Fibroblast of villous mesenchyme (primary cell): ENCODE measurements around the gene SDHAF3. TPM values are rescaled to one million over a fixed set of nuclear protein-coding genes. Genes with fewer than 3 reads are reported as not detected.
"Not testable (repeated sequence)": the region's sequence is repeated elsewhere in the genome, so short reads cannot be mapped to it uniquely, and the experiment has no call there.

Source experiments
- DNase-seq: peaks from one replicate; pipeline ENCODE4 v3.0.0-alpha.2; 2010; ENCODE audit warnings: low read depth
- H3K4me3 ChIP-seq: 2 replicates; pipeline ENCODE4 v1.5.1; 2011; ENCODE audit warnings: low read depth, mild to moderate bottlenecking, low read length
- total RNA-seq: library from RNA; depleted of rRNA; stranded (reverse); fragments of >200 nt; gene quantifications from 2 replicates; pipeline ENCODE4 v1.2.3, GENCODE V29; 2012
- TF ChIP-seq, protein P1 (sequence below): IDR thresholded peaks from 2 replicates; pipeline ENCODE4 v1.5.1; 2012; ENCODE audit warnings: low read depth, mild to moderate bottlenecking, low read length; ENCODE audit not compliant: insufficient read depth

The SDHAF3 gene
- total RNA-seq, 1 donor = 10.4 TPM

DNA sequence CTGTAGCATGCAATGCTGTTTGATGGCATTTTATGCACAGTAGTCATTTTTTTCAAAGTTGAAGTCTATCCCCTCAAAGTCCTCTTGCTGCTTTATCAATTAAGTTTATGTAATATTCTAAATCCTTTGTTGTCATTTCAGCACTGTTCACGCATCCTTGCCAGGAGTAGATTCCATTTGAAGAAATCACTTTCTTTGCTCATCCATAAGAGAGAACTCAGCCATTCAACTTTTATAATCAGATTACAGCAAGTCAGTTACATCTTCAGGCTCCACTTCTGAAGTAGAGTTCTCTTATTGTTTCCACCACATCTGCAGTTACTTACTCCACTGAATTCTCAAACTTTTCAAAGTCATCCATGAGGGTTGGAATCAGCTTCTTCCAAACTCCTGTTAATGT is 32.3 kb downstream of the SDHAF3 start:
- no peak overlapping the region for H3K4me3 ChIP-seq
- DNase-seq = no peak
- TF ChIP-seq, protein P1, sequence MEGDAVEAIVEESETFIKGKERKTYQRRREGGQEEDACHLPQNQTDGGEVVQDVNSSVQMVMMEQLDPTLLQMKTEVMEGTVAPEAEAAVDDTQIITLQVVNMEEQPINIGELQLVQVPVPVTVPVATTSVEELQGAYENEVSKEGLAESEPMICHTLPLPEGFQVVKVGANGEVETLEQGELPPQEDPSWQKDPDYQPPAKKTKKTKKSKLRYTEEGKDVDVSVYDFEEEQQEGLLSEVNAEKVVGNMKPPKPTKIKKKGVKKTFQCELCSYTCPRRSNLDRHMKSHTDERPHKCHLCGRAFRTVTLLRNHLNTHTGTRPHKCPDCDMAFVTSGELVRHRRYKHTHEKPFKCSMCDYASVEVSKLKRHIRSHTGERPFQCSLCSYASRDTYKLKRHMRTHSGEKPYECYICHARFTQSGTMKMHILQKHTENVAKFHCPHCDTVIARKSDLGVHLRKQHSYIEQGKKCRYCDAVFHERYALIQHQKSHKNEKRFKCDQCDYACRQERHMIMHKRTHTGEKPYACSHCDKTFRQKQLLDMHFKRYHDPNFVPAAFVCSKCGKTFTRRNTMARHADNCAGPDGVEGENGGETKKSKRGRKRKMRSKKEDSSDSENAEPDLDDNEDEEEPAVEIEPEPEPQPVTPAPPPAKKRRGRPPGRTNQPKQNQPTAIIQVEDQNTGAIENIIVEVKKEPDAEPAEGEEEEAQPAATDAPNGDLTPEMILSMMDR = no peak

GRCh38 chr7:97155897-97156418 is 38.5 kb downstream of the SDHAF3 start:
- no peak overlapping the region for H3K4me3 ChIP-seq
- TF ChIP-seq, protein P1 = no peak
- DNase-seq = no peak

DNA sequence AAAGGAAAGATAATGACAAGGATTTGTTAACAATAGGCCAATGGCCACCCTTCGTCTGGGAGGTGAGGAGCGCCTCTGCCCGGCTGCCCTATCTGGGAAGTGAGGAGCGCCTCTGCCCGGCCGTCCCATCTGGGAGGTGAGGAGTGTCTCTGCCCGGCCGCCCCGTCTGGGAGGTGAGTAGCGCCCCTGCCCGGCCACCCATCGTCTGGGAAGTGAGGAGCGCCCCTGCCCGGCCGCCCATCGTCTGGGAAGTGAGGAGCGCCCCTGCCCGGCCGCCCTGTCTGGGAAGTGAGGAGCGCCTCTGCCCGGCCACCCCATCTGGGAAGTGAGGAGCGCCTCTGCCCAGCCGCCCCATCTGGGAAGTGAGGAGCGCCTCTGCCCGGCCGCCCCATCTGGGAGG is 42.5 kb downstream of the SDHAF3 start:
- H3K4me3 ChIP-seq = not testable (repeated sequence)

DNA sequence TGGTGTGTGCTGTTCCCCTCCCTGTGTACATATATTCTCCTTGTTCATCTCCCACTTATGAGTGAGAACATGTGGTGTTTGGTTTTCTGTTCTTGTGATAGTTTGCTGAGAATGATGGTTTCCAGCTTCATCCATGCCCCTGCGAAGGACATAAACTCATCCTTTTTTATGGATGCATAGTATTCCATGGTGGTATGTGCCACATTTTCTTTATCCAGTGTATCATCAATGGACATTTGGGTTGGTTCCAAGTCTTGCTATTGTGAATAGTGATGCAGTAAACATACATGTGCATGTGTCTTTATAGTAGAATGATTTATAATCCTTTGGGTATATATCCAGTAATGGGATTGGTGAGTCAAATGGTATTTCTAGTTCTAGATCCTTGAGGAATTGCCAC is 44.1 kb downstream of the SDHAF3 start:
- H3K4me3 ChIP-seq, DNase-seq: not testable (repeated sequence)

More for the DNA sequence above, 42.5 kb downstream of the SDHAF3 start:
- not testable (repeated sequence) for DNase-seq

DNA sequence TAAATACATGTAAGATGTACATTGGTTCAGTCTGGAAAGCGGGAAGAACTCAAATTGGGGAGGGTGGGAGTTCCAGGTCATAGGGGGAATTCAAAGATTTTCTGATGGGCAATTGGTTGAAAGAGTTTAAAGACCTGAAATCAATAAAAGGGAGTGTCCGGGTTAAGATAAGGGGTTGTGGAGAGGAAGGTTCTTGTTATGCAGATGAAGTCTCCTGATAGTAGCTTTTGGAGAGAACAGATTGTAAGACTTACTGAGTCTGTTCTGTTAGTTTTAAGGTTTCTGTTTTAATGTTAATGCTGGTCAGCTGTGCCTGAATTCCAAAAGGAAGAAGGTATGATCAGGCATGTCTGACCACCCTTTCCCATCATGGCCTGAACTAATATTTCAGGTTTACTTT is 48.8 kb downstream of the SDHAF3 start:
- H3K4me3 ChIP-seq = no peak overlapping the region
- TF ChIP-seq, protein P1 = no peak
- DNase-seq = no peak

GRCh38 chr7:97167176-97167575 is 49.7 kb downstream of the SDHAF3 start:
- no peak for DNase-seq
- TF ChIP-seq, protein P1 = no peak
- H3K4me3 ChIP-seq = no peak overlapping the region

DNA sequence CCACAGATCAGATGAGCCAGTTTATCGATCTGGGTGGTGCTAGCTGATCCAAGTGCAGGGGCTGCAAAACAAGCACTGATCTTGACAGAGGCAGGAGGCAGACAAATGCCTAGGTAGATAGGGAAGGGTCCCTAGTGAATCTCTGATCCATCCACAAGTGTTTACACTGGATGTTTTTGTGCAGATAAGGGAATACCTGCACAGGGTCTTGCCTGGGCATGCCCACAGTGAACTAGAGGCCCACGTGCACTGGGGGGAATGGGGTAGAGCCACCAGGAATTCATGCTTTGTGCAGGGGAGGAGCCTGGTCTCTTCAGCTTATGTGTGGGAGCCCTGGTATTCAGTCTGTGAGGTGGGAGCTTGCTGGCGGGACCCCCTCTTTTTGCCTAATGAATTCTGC is 50.3 kb downstream of the SDHAF3 start:
- no peak overlapping the region for H3K4me3 ChIP-seq
- no peak for DNase-seq
- TF ChIP-seq, protein P1 = no peak

GRCh38 chr7:97174303-97174702 is 56.8 kb downstream of the SDHAF3 start:
- H3K4me3 ChIP-seq = no peak overlapping the region
- TF ChIP-seq, protein P1 = no peak
- DNase-seq = peak; percentile 0
